GM12873 (cell line): ENCODE data around the gene PSTK.

Experiments
- CTCF ChIP-seq: IDR thresholded peaks from 2 replicates; pipeline ENCODE4 v1.5.1; 2012; ENCODE audit warnings: low read depth, mild to moderate bottlenecking, moderate library complexity, low read length, control low read depth; ENCODE audit not compliant: insufficient read depth; ENCODE audit errors: missing control alignments

PSTK gene

GRCh38 chr10:123038782-123039631 is 58.8 kb downstream of the PSTK start:
- TF ChIP-seq CTCF: no peak

GRCh38 chr10:123039632-123039930 is 59.4 kb downstream of the PSTK start:
- TF ChIP-seq CTCF: no peak
